GM12892 (cell line): ENCODE results near the gene TRAF3.
"Not testable (repeated sequence)": the region's sequence is repeated elsewhere in the genome, so short reads cannot be mapped to it uniquely, and the experiment has no call there.

Source experiments
- DNase-seq: peaks from one replicate; pipeline ENCODE4 v3.0.0; 2011; ENCODE audit not compliant: insufficient read length
- FAIRE-seq: peaks from 2 replicates; lab custom pipeline; 2011; peaks lifted over from hg19 to GRCh38; lab: Jason Lieb, UNC
- POLR2A ChIP-seq: IDR thresholded peaks from 2 replicates; pipeline ENCODE4 v1.6.1; 2011; ENCODE audit warnings: low read depth, low read length, control low read depth
- POLR2AphosphoS5 ChIP-seq: IDR thresholded peaks from 2 replicates; pipeline ENCODE4 v1.6.1; 2011; ENCODE audit warnings: low read depth, low read length, control low read depth
- TAF1 ChIP-seq: IDR thresholded peaks from 2 replicates; pipeline ENCODE4 v1.6.1; 2011; ENCODE audit warnings: low read depth, mild to moderate bottlenecking, control low read depth, low read length, borderline replicate concordance

TRAF3 gene

DNA sequence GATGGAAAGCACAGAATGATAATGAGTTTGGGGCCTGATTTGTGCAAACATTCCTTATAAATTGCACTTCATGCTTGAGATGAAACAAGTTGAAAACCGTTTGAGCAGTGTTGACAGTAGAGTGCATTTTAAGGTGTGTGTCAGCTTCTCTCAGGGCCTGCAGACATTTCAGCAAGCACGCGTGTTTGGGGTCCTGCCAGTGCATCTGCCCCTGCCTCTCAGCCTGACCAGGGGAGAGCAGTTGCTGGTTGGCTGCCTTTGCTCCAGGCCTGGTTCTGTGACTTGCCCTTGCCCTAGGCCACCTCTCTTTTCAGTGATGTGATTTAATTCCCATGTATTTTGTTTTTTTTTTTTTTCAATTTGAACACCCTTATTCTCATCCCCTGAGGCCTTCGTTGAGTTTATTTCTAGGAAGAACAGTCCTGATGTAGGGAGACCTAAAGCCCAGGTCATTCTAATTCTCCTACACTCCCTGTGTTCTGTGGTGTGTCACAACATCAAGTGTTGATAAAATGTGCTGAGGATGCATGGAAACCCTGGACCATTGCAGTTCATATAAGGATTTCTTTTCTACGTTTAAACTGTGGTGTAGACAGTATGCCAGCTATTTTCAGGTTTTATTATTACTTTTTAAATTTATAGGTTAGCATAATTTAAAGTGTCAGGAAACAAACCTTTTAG, 105.1 kb downstream of the TRAF3 start:
- no peak for TF ChIP-seq TAF1
- TF ChIP-seq POLR2A: 0 out of 2 replicates have a peak, but pooled peaks have one; percentile 17
- TF ChIP-seq POLR2AphosphoS5: peak; percentile 18; the same call in 1 of the 2 replicates
- no peak for DNase-seq
- no peak for FAIRE-seq

GRCh38 chr14:102883089-102883541, 105.9 kb downstream of the TRAF3 start:
- FAIRE-seq (no peak), DNase-seq (no peak)
- no peak; the same call in 1 of the 2 replicates for TF ChIP-seq POLR2A
- TF ChIP-seq POLR2AphosphoS5: no peak
- TF ChIP-seq TAF1: no peak

DNA sequence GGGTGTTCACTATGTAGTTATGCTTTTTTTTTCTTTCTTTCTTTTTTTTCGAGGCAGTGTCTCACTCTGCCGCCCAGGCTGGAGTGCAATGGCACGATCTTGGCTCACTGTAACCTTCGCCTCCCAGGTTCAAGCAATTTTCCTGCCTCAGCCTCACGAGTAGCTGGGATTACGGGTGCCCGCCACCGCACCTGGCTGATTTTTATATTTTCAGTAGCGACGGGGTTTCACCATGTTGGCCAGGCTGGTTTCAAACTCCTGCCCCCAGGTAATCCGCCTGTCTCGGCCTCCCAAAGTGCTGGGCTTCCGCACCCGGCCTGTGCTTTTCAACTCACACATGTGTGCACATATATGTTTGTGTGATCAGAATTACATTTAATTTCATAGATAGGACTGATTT, 106.3 kb downstream of the TRAF3 start:
- no peak for FAIRE-seq
- TF ChIP-seq POLR2AphosphoS5 (no peak; the same call in 1 of the 2 replicates), POLR2A (no peak), TAF1 (no peak)
- no peak for DNase-seq

- no peak for TF ChIP-seq TAF1
- peak; percentile 49; the same call in 1 of the 2 replicates for TF ChIP-seq POLR2AphosphoS5
- TF ChIP-seq POLR2A: no peak
- FAIRE-seq (no peak), DNase-seq (no peak)
Measured at GRCh38 chr14:102885737-102886447, 108.6 kb downstream of the TRAF3 start.

GRCh38 chr14:102888748-102889147, 111.5 kb downstream of the TRAF3 start:
- FAIRE-seq (no peak), DNase-seq (no peak)
- TF ChIP-seq POLR2AphosphoS5 (no peak), POLR2A (no peak), TAF1 (no peak)

DNA sequence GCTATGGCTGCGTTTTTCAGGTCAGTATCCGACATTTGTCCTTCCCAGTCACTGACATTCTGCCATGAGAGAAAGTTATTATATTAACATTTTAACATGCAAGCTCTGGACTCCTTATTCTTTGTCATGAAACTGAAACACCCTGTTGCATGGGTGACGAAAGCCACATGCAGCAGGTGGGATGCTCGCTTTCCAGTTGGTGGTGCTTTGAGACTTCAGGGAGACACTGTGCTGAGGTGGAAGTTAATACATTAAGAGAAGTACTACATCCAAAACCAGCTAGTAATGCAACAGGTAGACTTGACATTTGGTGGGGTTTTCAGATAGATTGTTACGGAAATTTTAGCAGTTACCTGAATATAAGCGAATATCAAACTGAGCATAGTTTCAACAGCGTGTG, 112.4 kb downstream of the TRAF3 start:
- FAIRE-seq (no peak), DNase-seq (no peak)
- no peak for TF ChIP-seq POLR2A
- no peak for TF ChIP-seq POLR2AphosphoS5
- no peak for TF ChIP-seq TAF1

DNA sequence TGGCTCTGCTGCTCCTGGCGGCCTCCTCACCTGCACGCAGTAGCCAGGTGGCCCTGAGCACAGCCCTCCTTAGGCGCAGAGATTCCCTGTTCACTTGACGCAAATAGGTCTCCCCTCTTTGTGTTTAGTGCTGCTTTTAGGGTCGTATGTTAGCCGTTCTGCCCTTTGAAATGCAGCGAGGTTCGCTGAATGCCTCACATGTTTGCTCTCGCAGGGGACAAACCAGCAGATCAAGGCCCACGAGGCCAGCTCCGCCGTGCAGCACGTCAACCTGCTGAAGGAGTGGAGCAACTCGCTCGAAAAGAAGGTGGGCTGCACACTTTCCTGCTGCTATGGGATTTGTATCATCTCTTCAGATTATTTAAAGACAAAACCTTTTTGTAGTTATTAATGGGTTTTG, 113.9 kb downstream of the TRAF3 start:
- TF ChIP-seq POLR2AphosphoS5 (no peak), TAF1 (no peak)
- FAIRE-seq: no peak
- DNase-seq: no peak

- peak; percentile 24 for FAIRE-seq
- no peak for TF ChIP-seq POLR2AphosphoS5
- no peak for DNase-seq
Measured at GRCh38 chr14:102891556-102891955, 114.3 kb downstream of the TRAF3 start.

- no peak for DNase-seq
- FAIRE-seq: no peak
- no peak for TF ChIP-seq POLR2AphosphoS5
- TF ChIP-seq POLR2A: no peak
- TF ChIP-seq TAF1: no peak
Measured at GRCh38 chr14:102892651-102893050, 115.4 kb downstream of the TRAF3 start.

GRCh38 chr14:102893452-102893851, 116.2 kb downstream of the TRAF3 start:
- FAIRE-seq (no peak), DNase-seq (no peak)
- TF ChIP-seq TAF1 (no peak), POLR2AphosphoS5 (no peak), POLR2A (no peak)

GRCh38 chr14:102896735-102897134, 119.5 kb downstream of the TRAF3 start:
- DNase-seq, FAIRE-seq: not testable (repeated sequence)

- TF ChIP-seq POLR2A (no peak), TAF1 (no peak), POLR2AphosphoS5 (no peak)
- FAIRE-seq: peak; percentile 54
- DNase-seq: no peak
Measured at GRCh38 chr14:102897299-102898027, 120.2 kb downstream of the TRAF3 start.
